Measurements from ENCODE around the gene KRTAP5-2.
A peak's percentile ranks its signal among the peaks of the same experiment; 100 is the strongest.

Gene KRTAP5-2

GRCh38 chr11:1568441-1568911 is 29.6 kb downstream of the KRTAP5-2 start:
- DNase-seq (ENCODE audit: insufficient read length, low spot score) (no peak), FAIRE-seq (no peak)
- no peak for TF ChIP-seq POLR2A (IDR thresholded peaks at IDR 0.05; ENCODE audit: low read depth, low read length)

- FAIRE-seq (no peak), DNase-seq (ENCODE audit: insufficient read length, low spot score) (no peak)
- no peak for TF ChIP-seq POLR2A (IDR thresholded peaks at IDR 0.05; ENCODE audit: low read depth, low read length)
Observed at GRCh38 chr11:1567721-1568100, 30.4 kb downstream of the KRTAP5-2 start.

- no peak for TF ChIP-seq POLR2A (IDR thresholded peaks at IDR 0.05; ENCODE audit: low read depth, low read length)
- no peak for DNase-seq (ENCODE audit: insufficient read length, low spot score)
- FAIRE-seq = no peak
Observed at GRCh38 chr11:1567052-1567720, 30.9 kb downstream of the KRTAP5-2 start.

GRCh38 chr11:1566381-1567051 is 31.6 kb downstream of the KRTAP5-2 start:
- no peak for TF ChIP-seq POLR2A (IDR thresholded peaks at IDR 0.05; ENCODE audit: low read depth, low read length)
- FAIRE-seq = no peak
- no peak for DNase-seq (ENCODE audit: insufficient read length, low spot score)

- no peak for TF ChIP-seq POLR2A (IDR thresholded peaks at IDR 0.05; ENCODE audit: low read depth, low read length)
- DNase-seq (ENCODE audit: insufficient read length, low spot score) (no peak), FAIRE-seq (no peak)
Observed at GRCh38 chr11:1565904-1566247, 32.2 kb downstream of the KRTAP5-2 start.

GRCh38 chr11:1565173-1565903 is 32.8 kb downstream of the KRTAP5-2 start:
- DNase-seq (ENCODE audit: insufficient read length, low spot score) (no peak), FAIRE-seq (no peak)
- TF ChIP-seq POLR2A (IDR thresholded peaks at IDR 0.05; ENCODE audit: low read depth, low read length) = no peak

GRCh38 chr11:1564535-1565172 is 33.4 kb downstream of the KRTAP5-2 start:
- peak; percentile 99 for DNase-seq (ENCODE audit: insufficient read length, low spot score)
- no peak for TF ChIP-seq POLR2A (IDR thresholded peaks at IDR 0.05; ENCODE audit: low read depth, low read length)
- FAIRE-seq = peak; percentile 58

GRCh38 chr11:1563697-1564534 is 34.2 kb downstream of the KRTAP5-2 start:
- DNase-seq (ENCODE audit: insufficient read length, low spot score) = no peak
- TF ChIP-seq POLR2A (IDR thresholded peaks at IDR 0.05; ENCODE audit: low read depth, low read length) = no peak
- no peak for FAIRE-seq

GRCh38 chr11:1563149-1563638 is 34.9 kb downstream of the KRTAP5-2 start:
- no peak for TF ChIP-seq POLR2A (IDR thresholded peaks at IDR 0.05; ENCODE audit: low read depth, low read length)
- FAIRE-seq = no peak
- no peak for DNase-seq (ENCODE audit: insufficient read length, low spot score)

GRCh38 chr11:1562469-1563148 is 35.5 kb downstream of the KRTAP5-2 start:
- FAIRE-seq (no peak), DNase-seq (ENCODE audit: insufficient read length, low spot score) (no peak)
- TF ChIP-seq POLR2A (IDR thresholded peaks at IDR 0.05; ENCODE audit: low read depth, low read length) = no peak

- TF ChIP-seq POLR2A (IDR thresholded peaks at IDR 0.05; ENCODE audit: low read depth, low read length) = no peak
- DNase-seq (ENCODE audit: insufficient read length, low spot score) (no peak), FAIRE-seq (no peak)
Observed at GRCh38 chr11:1561955-1562354, 36.1 kb downstream of the KRTAP5-2 start.

- no peak for TF ChIP-seq POLR2A (IDR thresholded peaks at IDR 0.05; ENCODE audit: low read depth, low read length)
- FAIRE-seq (no peak), DNase-seq (ENCODE audit: insufficient read length, low spot score) (no peak)
Observed at GRCh38 chr11:1561266-1561665, 36.8 kb downstream of the KRTAP5-2 start.
